ENCODE measurements around the gene ZNFX1. TPM values are rescaled to one million over a fixed set of nuclear protein-coding genes. Genes with fewer than 3 reads are reported as not detected.

ZNFX1 gene
- total and polyA plus RNA-seq, 10 donors = 5.8 to 68.9 (median 52.7) TPM

GRCh38 chr20:49230561-49231133 is 47.2 kb downstream of the ZNFX1 start:
- TF ChIP-seq, protein P1, sequence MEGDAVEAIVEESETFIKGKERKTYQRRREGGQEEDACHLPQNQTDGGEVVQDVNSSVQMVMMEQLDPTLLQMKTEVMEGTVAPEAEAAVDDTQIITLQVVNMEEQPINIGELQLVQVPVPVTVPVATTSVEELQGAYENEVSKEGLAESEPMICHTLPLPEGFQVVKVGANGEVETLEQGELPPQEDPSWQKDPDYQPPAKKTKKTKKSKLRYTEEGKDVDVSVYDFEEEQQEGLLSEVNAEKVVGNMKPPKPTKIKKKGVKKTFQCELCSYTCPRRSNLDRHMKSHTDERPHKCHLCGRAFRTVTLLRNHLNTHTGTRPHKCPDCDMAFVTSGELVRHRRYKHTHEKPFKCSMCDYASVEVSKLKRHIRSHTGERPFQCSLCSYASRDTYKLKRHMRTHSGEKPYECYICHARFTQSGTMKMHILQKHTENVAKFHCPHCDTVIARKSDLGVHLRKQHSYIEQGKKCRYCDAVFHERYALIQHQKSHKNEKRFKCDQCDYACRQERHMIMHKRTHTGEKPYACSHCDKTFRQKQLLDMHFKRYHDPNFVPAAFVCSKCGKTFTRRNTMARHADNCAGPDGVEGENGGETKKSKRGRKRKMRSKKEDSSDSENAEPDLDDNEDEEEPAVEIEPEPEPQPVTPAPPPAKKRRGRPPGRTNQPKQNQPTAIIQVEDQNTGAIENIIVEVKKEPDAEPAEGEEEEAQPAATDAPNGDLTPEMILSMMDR (IDR thresholded peaks at IDR 0.05 in 8 of 11, conservative IDR thresholded peaks at IDR 0.05 in 3 of 11) = no peak
- no peak for TF ChIP-seq POLR2AphosphoS5 (IDR thresholded peaks at IDR 0.05)
- no peak for TF ChIP-seq POLR2A (IDR thresholded peaks at IDR 0.05)
- Histone ChIP-seq H3K27me3 (replicated peaks in 1 of 7) (no peaks in the 10 kb centered on the region), H3K4me1 (peaks cover 0 to 18% (median 13%) of the 10 kb centered on the region in 6 donors), H3K9me3 (no peaks in the 10 kb centered on the region), H3K27ac (peak overlapping the region; percentile 5 to 79 (median 66)), H3K4me3 (no peak overlapping the region), H3K36me3 (peaks cover 18 to 100% (median 97%) of the 10 kb centered on the region in 6 donors)
- 28 to 49% (median 39%) methylated on average over 8 of the region's 8 CpGs for WGBS, 5 donors
- peak; percentile 82 for DNase-seq
- intact Hi-C loops (cut with DNase I; ENCODE audit: low total_unique reads) = no loop called here

DNA sequence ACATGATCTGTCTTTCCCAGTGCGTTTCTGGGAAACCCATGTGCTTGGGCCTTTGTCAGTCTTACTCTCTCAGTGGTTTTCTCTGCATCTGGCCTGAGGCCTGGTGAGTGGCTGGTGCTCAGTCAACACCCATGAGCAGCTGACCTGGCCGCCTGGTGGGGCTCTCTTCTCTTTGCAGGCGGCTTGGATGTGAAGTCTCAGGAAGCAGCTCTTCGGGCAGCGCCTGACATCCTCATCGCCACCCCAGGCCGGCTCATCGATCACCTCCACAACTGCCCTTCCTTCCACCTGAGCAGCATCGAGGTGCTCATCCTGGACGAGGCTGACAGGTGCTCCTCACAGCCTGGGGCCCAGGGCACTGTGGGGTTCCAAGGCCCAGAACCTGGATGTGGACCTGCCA is 47.8 kb downstream of the ZNFX1 start:
- H3K4me3 ChIP-seq = no peak overlapping the region
- peaks cover 0 to 18% (median 13%) of the 10 kb centered on the region in 6 donors for H3K4me1 ChIP-seq
- no peaks in the 10 kb centered on the region for H3K27me3 ChIP-seq (replicated peaks in 1 of 7)
- TF ChIP-seq, protein P1 (IDR thresholded peaks at IDR 0.05 in 8 of 11, conservative IDR thresholded peaks at IDR 0.05 in 3 of 11) = no peak
- TF ChIP-seq POLR2A (IDR thresholded peaks at IDR 0.05) = no peak
- TF ChIP-seq POLR2AphosphoS5 (IDR thresholded peaks at IDR 0.05) = peak in 1 of 3 donors; percentile 21
- intact Hi-C loops (cut with DNase I; ENCODE audit: low total_unique reads) = no loop called here
- peak; percentile 61 for DNase-seq
- H3K36me3 ChIP-seq = peaks cover 18 to 100% (median 97%) of the 10 kb centered on the region in 6 donors
- no peaks in the 10 kb centered on the region for H3K9me3 ChIP-seq
- 82 to 95% (median 91%) methylated on average over 10 of the region's 10 CpGs for WGBS, 5 donors
- peak overlapping the region; percentile 5 to 79 (median 66) for H3K27ac ChIP-seq

- H3K36me3 ChIP-seq = peaks cover 12 to 100% (median 97%) of the 10 kb centered on the region in 6 donors
- WGBS, 5 donors = 90 to 97% (median 95%) methylated on average over 2 of the region's 2 CpGs
These were observed 48.5 kb downstream of the ZNFX1 start for GRCh38 chr20:49229381-49229780.

GRCh38 chr20:49228676-49229075 is 49.2 kb downstream of the ZNFX1 start:
- Histone ChIP-seq H3K36me3 (peaks cover 10 to 100% (median 97%) of the 10 kb centered on the region in 6 donors), H3K4me3 (no peak overlapping the region), H3K4me1 (peaks cover 0 to 18% (median 13%) of the 10 kb centered on the region in 6 donors), H3K27ac (no peak overlapping the region), H3K27me3 (replicated peaks in 1 of 7) (no peaks in the 10 kb centered on the region), H3K9me3 (no peaks in the 10 kb centered on the region)
- DNase-seq = no peak
- TF ChIP-seq, protein P1 (IDR thresholded peaks at IDR 0.05 in 8 of 11, conservative IDR thresholded peaks at IDR 0.05 in 3 of 11) = no peak
- peak in 1 of 3 donors; percentile 27 for TF ChIP-seq POLR2AphosphoS5 (IDR thresholded peaks at IDR 0.05)
- 87 to 95% (median 93%) methylated on average over 7 to 9 of the region's 9 CpGs for WGBS, 5 donors
- intact Hi-C loops (cut with DNase I; ENCODE audit: low total_unique reads) = no loop called here

More at GRCh38 chr20:49229381-49229780, 48.5 kb downstream of the ZNFX1 start:
- Histone ChIP-seq H3K9me3 (no peaks in the 10 kb centered on the region), H3K27ac (no peak overlapping the region), H3K4me1 (peaks cover 0 to 18% (median 13%) of the 10 kb centered on the region in 6 donors), H3K4me3 (no peak overlapping the region), H3K27me3 (replicated peaks in 1 of 7) (no peaks in the 10 kb centered on the region)
- DNase-seq = no peak
- intact Hi-C loops (cut with DNase I; ENCODE audit: low total_unique reads) = no loop called here
- TF ChIP-seq, protein P1 (IDR thresholded peaks at IDR 0.05 in 8 of 11, conservative IDR thresholded peaks at IDR 0.05 in 3 of 11) = no peak
- no peak for TF ChIP-seq POLR2AphosphoS5 (IDR thresholded peaks at IDR 0.05)

Data from spleen (tissue), 11 donors.